HG03064 (cell line): ENCODE measurements around the gene PUSL1.

ENCODE experiments used
- ATAC-seq: cut with Tn5 transposase; IDR thresholded peaks from one replicate; pipeline ENCODE4 v1.9.1; 2021; ENCODE audit warnings: low read depth; ENCODE audit not compliant: unreplicated experiment

The PUSL1 gene

DNA sequence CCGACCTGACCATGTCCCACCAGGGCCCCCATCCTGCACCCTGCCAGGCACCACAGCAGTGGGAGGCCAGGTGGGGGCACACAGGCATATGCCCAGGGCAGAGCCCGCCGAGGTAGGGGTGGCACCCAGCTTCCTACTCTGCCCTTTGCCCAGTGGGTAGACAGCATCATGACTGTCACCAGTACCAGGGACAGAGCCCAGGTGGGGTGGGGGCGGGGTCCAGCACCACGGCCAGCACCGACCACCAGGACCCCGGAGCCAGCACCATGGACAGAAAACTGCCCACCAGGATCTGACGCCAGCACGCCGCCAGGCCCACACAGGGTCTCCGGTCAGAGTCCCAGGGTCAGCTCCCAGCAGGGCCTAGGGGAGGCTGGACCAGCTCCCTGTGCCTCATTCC lies 26.4 kb downstream of the PUSL1 start:
- no peak for ATAC-seq

DNA sequence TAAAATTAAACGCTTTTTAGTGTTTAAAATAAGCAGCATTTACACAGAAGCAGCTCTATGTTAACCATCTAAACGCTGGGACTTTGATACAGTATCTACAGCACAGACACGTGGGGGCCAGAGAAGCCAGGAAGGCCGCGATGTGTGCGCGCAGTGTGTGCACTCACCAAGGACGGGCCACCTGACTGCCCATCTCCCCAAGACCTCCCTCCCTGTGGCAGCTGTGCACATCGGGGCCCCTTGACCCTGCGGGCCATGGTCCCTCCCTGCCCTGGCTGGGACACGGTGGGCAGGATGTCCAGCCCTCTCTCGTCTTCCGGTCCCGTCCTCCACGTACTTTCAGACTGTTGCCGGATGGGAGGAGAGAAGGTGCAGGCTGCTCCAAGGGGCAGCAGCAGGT lies 26.9 kb downstream of the PUSL1 start:
- ATAC-seq = no peak

- ATAC-seq = no peak
These were observed 27.4 kb downstream of the PUSL1 start for GRCh38 chr1:1335792-1336248.

- no peak for ATAC-seq
These were observed 28.0 kb downstream of the PUSL1 start for GRCh38 chr1:1336446-1336845.

DNA sequence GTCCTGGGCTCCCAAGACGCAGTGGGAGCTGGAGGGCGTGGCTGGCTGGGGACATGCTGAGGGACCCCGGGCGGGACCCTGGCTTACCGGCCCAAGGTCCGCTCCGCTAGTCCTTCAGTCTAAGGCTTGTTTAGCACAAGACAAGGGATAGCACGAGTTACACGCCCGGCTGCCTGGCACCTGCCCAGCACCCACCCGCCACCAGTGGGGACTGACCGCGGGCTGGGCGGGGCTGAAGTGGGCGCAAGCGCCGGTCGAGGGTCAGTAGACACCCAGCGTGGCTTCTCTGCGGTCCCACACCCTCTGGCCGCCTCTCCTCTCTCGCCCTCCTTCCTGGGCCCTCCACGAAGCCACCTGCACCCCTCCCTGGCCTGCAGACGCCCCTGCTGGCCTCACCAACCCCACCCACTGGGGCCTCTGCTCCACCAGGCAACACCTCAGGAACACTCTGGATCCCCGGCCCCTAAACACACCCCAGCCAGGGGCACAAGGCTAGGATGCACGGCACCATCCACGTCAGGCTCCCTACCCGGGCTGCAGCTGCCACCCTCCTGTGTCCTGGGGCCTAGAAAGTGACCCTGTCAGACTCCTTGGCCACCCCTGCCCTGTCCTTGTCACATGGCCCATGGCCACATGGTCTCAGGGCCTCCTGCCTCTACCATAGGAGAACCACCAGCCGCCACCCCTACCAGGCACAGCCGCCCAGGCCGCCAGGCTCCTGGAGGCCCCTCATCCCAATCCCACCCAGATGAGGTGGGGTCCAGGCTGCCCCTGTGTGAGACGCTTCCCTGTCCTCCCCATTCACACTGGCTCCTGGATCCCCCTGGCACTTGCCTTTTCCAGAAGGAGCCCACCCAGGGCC lies 28.8 kb downstream of the PUSL1 start:
- no peak for ATAC-seq

GRCh38 chr1:1337793-1338147 lies 29.4 kb downstream of the PUSL1 start:
- no peak for ATAC-seq

DNA sequence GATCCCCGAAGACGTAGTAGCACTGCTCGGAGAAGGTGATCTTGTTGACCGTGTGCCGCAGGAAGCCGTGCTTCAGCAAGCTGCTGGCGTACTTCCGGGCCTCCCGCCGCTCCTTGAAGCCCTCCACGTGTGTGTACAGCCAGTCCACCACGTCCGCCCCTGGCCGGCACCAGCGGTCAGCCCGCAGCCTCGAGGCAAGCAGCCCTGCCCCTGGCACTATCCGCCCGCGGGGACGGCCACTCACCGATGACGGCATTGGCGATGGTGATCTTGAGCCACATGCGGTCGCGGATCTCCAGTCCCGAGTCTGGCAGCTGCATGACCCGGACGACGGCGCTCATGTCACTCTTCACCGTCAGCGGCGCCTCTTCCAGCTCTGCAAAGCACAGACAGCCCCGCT lies 29.9 kb downstream of the PUSL1 start:
- ATAC-seq = no peak

GRCh38 chr1:1340185-1340584 lies 31.8 kb downstream of the PUSL1 start:
- no peak for ATAC-seq

GRCh38 chr1:1340791-1341548 lies 32.6 kb downstream of the PUSL1 start:
- no peak for ATAC-seq

GRCh38 chr1:1341549-1342021 lies 33.2 kb downstream of the PUSL1 start:
- no peak for ATAC-seq

DNA sequence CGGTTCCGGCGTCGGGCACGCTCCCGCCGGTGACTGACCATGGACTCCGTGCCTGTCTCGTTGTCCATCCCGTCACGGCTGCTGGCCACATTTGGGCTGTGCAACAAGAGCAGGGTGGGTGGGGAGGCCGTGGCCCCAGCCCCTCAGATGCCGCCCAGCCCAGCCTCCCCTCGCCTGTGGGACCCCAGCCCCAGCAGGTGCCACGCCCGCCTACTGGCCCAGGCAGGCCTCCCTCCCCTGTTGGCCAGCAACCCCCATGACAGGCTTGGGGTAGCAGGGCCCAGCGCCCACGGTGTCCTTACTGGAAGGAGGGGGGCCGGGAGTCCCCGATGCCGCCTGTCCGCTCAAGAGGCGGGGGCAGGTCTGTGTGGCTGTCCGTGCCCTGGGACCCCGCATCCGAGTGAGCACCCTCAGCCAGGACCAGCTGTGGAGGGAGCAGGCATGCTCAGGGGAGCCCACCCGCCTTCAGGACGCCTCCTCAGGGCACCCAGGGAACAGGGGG lies 33.7 kb downstream of the PUSL1 start:
- ATAC-seq = no peak

DNA sequence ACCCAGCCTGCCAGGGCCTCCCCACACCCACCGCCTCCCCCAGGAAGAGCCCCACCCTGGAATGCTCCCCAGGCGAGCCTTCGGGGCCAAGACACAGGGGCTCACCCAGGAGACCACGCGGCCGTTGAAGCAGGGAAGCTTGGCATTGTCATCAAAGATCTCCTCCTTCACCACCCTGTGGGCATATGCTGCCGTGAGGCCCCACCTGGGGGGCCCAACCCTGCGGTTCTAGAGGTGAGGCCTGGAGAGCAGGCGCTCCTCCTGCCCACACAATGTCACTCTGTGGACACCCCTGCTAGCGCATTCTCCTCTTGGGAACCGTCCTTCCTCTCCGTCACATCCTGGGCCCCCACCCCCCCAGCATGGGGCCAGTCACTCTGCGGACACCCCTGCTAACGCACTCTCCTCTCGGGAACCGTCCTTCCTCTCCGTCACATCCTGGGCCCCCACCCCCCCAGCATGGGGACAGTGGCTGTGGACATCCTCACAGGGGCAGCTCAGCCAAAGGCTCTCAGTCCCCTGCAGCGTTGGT lies 34.3 kb downstream of the PUSL1 start:
- ATAC-seq = no peak

- no peak for ATAC-seq
These were observed 35.5 kb downstream of the PUSL1 start for GRCh38 chr1:1343811-1344421.

- no peak for ATAC-seq
These were observed 36.4 kb downstream of the PUSL1 start for GRCh38 chr1:1344655-1345361.

GRCh38 chr1:1345384-1345783 lies 37.0 kb downstream of the PUSL1 start:
- no peak for ATAC-seq

- no peak for ATAC-seq
These were observed 37.6 kb downstream of the PUSL1 start for GRCh38 chr1:1345860-1346500.

DNA sequence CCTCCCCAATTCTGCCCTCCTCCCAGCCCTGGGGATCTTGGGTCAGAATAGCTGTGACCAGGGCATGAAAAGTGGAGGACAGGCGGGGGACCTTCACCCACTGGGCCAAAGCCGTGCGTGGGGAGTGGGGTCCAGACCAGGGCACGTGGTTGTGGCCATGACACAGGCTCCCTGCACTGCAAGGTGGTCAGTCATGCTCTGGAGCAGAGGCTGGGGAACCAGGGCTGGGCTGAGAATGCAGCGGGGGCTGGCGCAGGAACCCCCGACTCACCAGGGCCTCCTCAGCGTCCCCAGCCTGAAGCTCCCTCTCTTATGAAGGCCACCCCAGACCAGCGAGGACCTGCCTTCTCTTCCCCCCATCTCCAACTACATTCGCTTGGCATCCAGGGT lies 38.1 kb downstream of the PUSL1 start:
- no peak for ATAC-seq

- ATAC-seq = no peak
These were observed 38.7 kb downstream of the PUSL1 start for GRCh38 chr1:1347026-1347595.

GRCh38 chr1:1347663-1348419 lies 39.4 kb downstream of the PUSL1 start:
- no peak for ATAC-seq
